ENCODE data around the gene TSC1.

- TF ChIP-seq EZH2 (IDR thresholded peaks at IDR 0.05) (no peak), POLR2AphosphoS5 (IDR thresholded peaks at IDR 0.05; ENCODE audit: borderline replicate concordance, low read depth, low read length) (no peak), FOXP2 (optimal IDR thresholded peaks at IDR 0.05; ENCODE audit: control extremely low read depth, extremely low read length, insufficient read depth) (no peak)
Observed at GRCh38 chr9:132894346-132894745, 50.1 kb downstream of the TSC1 start.
